Smooth muscle cell (in vitro differentiated cells): Measurements from ENCODE around the gene TSEN34. TPM values are rescaled to one million over a fixed set of nuclear protein-coding genes. Genes with fewer than 3 reads are reported as not detected.
"Not testable (repeated sequence)": the region's sequence is repeated elsewhere in the genome, so short reads cannot be mapped to it uniquely, and the experiment has no call there.

Source experiments
- DNase-seq: peaks from one replicate; lab custom pipeline; 2025; ENCODE audit not compliant: unreplicated experiment; lab: John Stamatoyannopoulos, UW
- H2AFZ ChIP-seq: fragments of 200-600 bp; sonication (generic); 2 replicates; pipeline ENCODE4 v1.6.0; 2016; ENCODE audit warnings: antibody characterized with exemption, low read depth, mild to moderate bottlenecking
- H3F3A ChIP-seq: fragments of 200-600 bp; sonication (generic); 2 replicates; pipeline ENCODE4 v1.6.0; 2017; ENCODE audit warnings: antibody characterized with exemption, low read depth
- H3K27ac ChIP-seq: fragments of 200-600 bp; sonication (generic); 2 replicates; pipeline ENCODE4 v1.5.1; 2016; ENCODE audit warnings: low read depth, mild to moderate bottlenecking
- H3K27me3 ChIP-seq: fragments of 200-600 bp; sonication (generic); 2 replicates; pipeline ENCODE4 v1.6.1; 2016; ENCODE audit warnings: low read depth, mild to moderate bottlenecking
- H3K36me3 ChIP-seq: fragments of 200-600 bp; sonication (generic); 2 replicates; pipeline ENCODE4 v1.5.1; 2016; ENCODE audit warnings: low read depth
- H3K4me1 ChIP-seq: fragments of 200-600 bp; sonication (generic); 2 replicates; pipeline ENCODE4 v1.5.1; 2016; ENCODE audit warnings: low read depth
- H3K4me2 ChIP-seq: fragments of 200-600 bp; sonication (generic); 2 replicates; pipeline ENCODE4 v1.6.0; 2016; ENCODE audit warnings: mild to moderate bottlenecking
- H3K4me3 ChIP-seq: fragments of 200-600 bp; sonication (generic); 2 replicates; pipeline ENCODE4 v1.5.1; 2016; ENCODE audit warnings: mild to moderate bottlenecking
- H3K79me2 ChIP-seq: fragments of 200-600 bp; sonication (generic); 2 replicates; pipeline ENCODE4 v1.6.0; 2016; ENCODE audit warnings: low read depth, mild to moderate bottlenecking
- H3K9ac ChIP-seq: fragments of 200-600 bp; sonication (generic); 2 replicates; pipeline ENCODE4 v1.6.0; 2016; ENCODE audit warnings: low read depth
- H3K9me3 ChIP-seq: fragments of 200-600 bp; sonication (generic); replicated peaks from 2 replicates; pipeline ENCODE4 v1.5.1; 2016; ENCODE audit warnings: low read depth
- H4K20me1 ChIP-seq: fragments of 200-600 bp; sonication (generic); 2 replicates; pipeline ENCODE4 v1.6.0; 2016; ENCODE audit warnings: low read depth
- CTCF ChIP-seq: fragments of 200-600 bp; sonication (generic); IDR thresholded peaks from 2 replicates; pipeline ENCODE4 v1.5.1; 2017; ENCODE audit warnings: borderline replicate concordance, mild to moderate bottlenecking, antibody characterized with exemption; ENCODE audit not compliant: insufficient read depth, poor library complexity, severe bottlenecking
- WGBS: methylation state at CpG from one replicate; pipeline ENCODE4 v1.1.7; 2016; ENCODE audit warnings: low lambda C conversion rate; 5-methylcytosine and 5-hydroxymethylcytosine counted together
- polyA plus RNA-seq: library from polyadenylated mRNA; unstranded; fragments of >200 nt; fragmentation: Nextera tagmentation; extraction: Ambion mirVana; gene quantifications from 2 replicates; pipeline ENCODE4 v1.2.1, GENCODE V29; 2016
- total RNA-seq: library from RNA; depleted of rRNA; stranded (reverse); fragments of >200 nt; gene quantifications from 2 replicates; pipeline ENCODE4 v1.2.3, GENCODE V29; 2014

Gene TSEN34
- total and polyA plus RNA-seq, 2 experiments from 2014 or later, result 45.8 to 79.5 TPM

- H3K9ac ChIP-seq, result no peak overlapping the region
- H3K27ac ChIP-seq, result no peak overlapping the region
- DNase-seq, result no peak
- TF ChIP-seq CTCF, result no peak
- H3K79me2 ChIP-seq, result no peaks in the 10 kb centered on the region
- no peaks in the 10 kb centered on the region for H3K36me3 ChIP-seq
- H4K20me1 ChIP-seq, result no peaks in the 10 kb centered on the region
- H3K4me3 ChIP-seq, result no peak overlapping the region
- no peaks in the 10 kb centered on the region for H3K4me1 ChIP-seq
- no peaks in the 10 kb centered on the region for H3K27me3 ChIP-seq
- no peak overlapping the region for H2AFZ ChIP-seq
- H3F3A ChIP-seq, result no peaks in the 10 kb centered on the region
- no peak overlapping the region for H3K4me2 ChIP-seq
- no peaks in the 10 kb centered on the region for H3K9me3 ChIP-seq
- 99% methylated on average over 20 of the region's 37 CpGs for WGBS
Observed at GRCh38 chr19:54180691-54181091, 10.4 kb upstream of the TSEN34 start.

- not testable (repeated sequence) for H3K27ac ChIP-seq, H3K79me2 ChIP-seq, H3K9ac ChIP-seq, H4K20me1 ChIP-seq, DNase-seq, H3K9me3 ChIP-seq, H3F3A ChIP-seq, H3K4me3 ChIP-seq, H3K4me1 ChIP-seq, H2AFZ ChIP-seq, H3K36me3 ChIP-seq, H3K4me2 ChIP-seq, H3K27me3 ChIP-seq
- WGBS, result 88% methylated on average over 3 of the region's 3 CpGs
Observed at GRCh38 chr19:54181894-54182293, 9.2 kb upstream of the TSEN34 start.

GRCh38 chr19:54183431-54183830 lies 7.7 kb upstream of the TSEN34 start:
- Histone ChIP-seq H3K4me1 (peaks cover 5% of the 10 kb centered on the region), H3K9ac (no peak overlapping the region), H3K79me2 (peaks cover 16% of the 10 kb centered on the region), H3K9me3 (no peaks in the 10 kb centered on the region), H3K36me3 (no peaks in the 10 kb centered on the region), H3K27me3 (no peaks in the 10 kb centered on the region), H3K27ac (no peak overlapping the region), H3F3A (no peaks in the 10 kb centered on the region), H3K4me3 (no peak overlapping the region), H3K4me2 (no peak overlapping the region), H4K20me1 (peaks cover 16% of the 10 kb centered on the region), H2AFZ (no peak overlapping the region)
- WGBS, result 98% methylated on average over 11 of the region's 11 CpGs
- no peak for TF ChIP-seq CTCF
- no peak for DNase-seq

GRCh38 chr19:54186351-54186750 lies 4.8 kb upstream of the TSEN34 start:
- Histone ChIP-seq H3K9me3 (no peaks in the 10 kb centered on the region), H3K9ac (no peak overlapping the region), H3K4me1 (peaks cover 6% of the 10 kb centered on the region), H3K27ac (no peak overlapping the region), H3F3A (no peaks in the 10 kb centered on the region), H4K20me1 (peaks cover 16% of the 10 kb centered on the region), H3K4me2 (no peak overlapping the region), H3K4me3 (no peak overlapping the region), H3K79me2 (peaks cover 19% of the 10 kb centered on the region), H2AFZ (no peak overlapping the region), H3K27me3 (no peaks in the 10 kb centered on the region), H3K36me3 (no peaks in the 10 kb centered on the region)
- no peak for TF ChIP-seq CTCF
- WGBS, result 93% methylated on average over 8 of the region's 8 CpGs
- DNase-seq, result no peak
